HG03064 (cell line): ENCODE data around the gene ZNF275.

Source experiments
- ATAC-seq: cut with Tn5 transposase; IDR thresholded peaks from one replicate; pipeline ENCODE4 v1.9.1; 2021; ENCODE audit warnings: low read depth; ENCODE audit not compliant: unreplicated experiment

Gene ZNF275

GRCh38 chrX:153352858-153353257, 18.9 kb downstream of the ZNF275 start:
- ATAC-seq, result no peak

- ATAC-seq, result no peak
Measured at GRCh38 chrX:153353416-153353815, 19.5 kb downstream of the ZNF275 start.

- no peak for ATAC-seq
Measured at GRCh38 chrX:153357877-153358276, 23.9 kb downstream of the ZNF275 start.

- no peak for ATAC-seq
Measured at GRCh38 chrX:153361781-153362397, 27.9 kb downstream of the ZNF275 start.

GRCh38 chrX:153365670-153366069, 31.7 kb downstream of the ZNF275 start:
- ATAC-seq, result no peak

GRCh38 chrX:153366119-153366518, 32.2 kb downstream of the ZNF275 start:
- ATAC-seq, result no peak

- no peak for ATAC-seq
Measured at GRCh38 chrX:153366878-153367538, 33.1 kb downstream of the ZNF275 start.

- ATAC-seq, result no peak
Measured at GRCh38 chrX:153370293-153371055, 36.5 kb downstream of the ZNF275 start.

- ATAC-seq, result no peak
Measured at GRCh38 chrX:153371256-153371655, 37.3 kb downstream of the ZNF275 start.

GRCh38 chrX:153372949-153373348, 39.0 kb downstream of the ZNF275 start:
- ATAC-seq, result no peak

GRCh38 chrX:153374426-153374825, 40.5 kb downstream of the ZNF275 start:
- no peak for ATAC-seq

- no peak for ATAC-seq
Measured at GRCh38 chrX:153375571-153375970, 41.6 kb downstream of the ZNF275 start.

- no peak for ATAC-seq
Measured at GRCh38 chrX:153377727-153378126, 43.8 kb downstream of the ZNF275 start.

GRCh38 chrX:153378607-153379006, 44.7 kb downstream of the ZNF275 start:
- ATAC-seq, result no peak

GRCh38 chrX:153379508-153379907, 45.6 kb downstream of the ZNF275 start:
- ATAC-seq, result no peak

GRCh38 chrX:153379971-153380581, 46.1 kb downstream of the ZNF275 start:
- ATAC-seq, result no peak

GRCh38 chrX:153380691-153381090, 46.7 kb downstream of the ZNF275 start:
- no peak for ATAC-seq

- ATAC-seq, result no peak
Measured at GRCh38 chrX:153381684-153382532, 48.0 kb downstream of the ZNF275 start.

GRCh38 chrX:153382563-153383482, 48.9 kb downstream of the ZNF275 start:
- ATAC-seq, result no peak
